Right lobe of liver (tissue), 4 donors: ENCODE measurements around the gene NNMT.

ENCODE experiments used
- CTCF ChIP-seq, 4 donors: fragments of 200-600 bp in 3 of 4; fragments of 450-650 bp in 1 of 4; IDR thresholded peaks; one replicate each; pipeline versions ENCODE4 v1.5.1 to v1.8.0; 2016 to 2022; ENCODE audit warnings: antibody characterized with exemption in 4 of 4, mild to moderate bottlenecking in 2 of 4
- POLR2A ChIP-seq: fragments of 450-650 bp; IDR thresholded peaks from one replicate; pipeline ENCODE4 v1.6.1; 2017; ENCODE audit warnings: antibody characterized with exemption, mild to moderate bottlenecking
- donor health status: DM: no; HTN: no; CAD: no.
- donor health status: DM: no; HTN: no; CAD: no.
- donor health status: DM: no; HTN: yes; CAD: no.

GRCh38 chr11:114345575-114346222, 49.5 kb downstream of the NNMT start:
- TF ChIP-seq CTCF (IDR thresholded peaks at IDR 0.05) (no peak), POLR2A (no peak)
